ENCODE measurements around the gene CELF5.

GRCh38 chr19:3277649-3278048 is 53.2 kb downstream of the CELF5 start:
- TF ChIP-seq POLR2A (IDR thresholded peaks at IDR 0.05) (no peak), CTCF (IDR thresholded peaks at IDR 0.05) (no peak)

Data from ovary (tissue), 3 donors.